ENCODE data around the gene SMAD3.

The SMAD3 gene

GRCh38 chr15:67135494-67135893 is 70.1 kb downstream of the SMAD3 start:
- no peak for TF ChIP-seq CTCF (conservative IDR thresholded peaks at IDR 0.05; ENCODE audit: low read depth)
- ChIA-PET CTCF (interaction anchor here (0.6 kb wide), 1 partner anchor 43 kb away, joined by 5 read pairs; no protein-coding TSS in a partner anchor), POLR2A (ENCODE audit: low non-redundant PET) (no interaction called here)
- no peak for DNase-seq (ENCODE audit: low spot score)
- H3K27ac ChIP-seq, result peak overlapping the region; percentile 61

- ChIA-PET CTCF (interaction anchor here (0.8 kb wide), 1 partner anchor 190 kb away, joined by 6 read pairs; no protein-coding TSS in a partner anchor), POLR2A (ENCODE audit: low non-redundant PET) (no interaction called here)
- TF ChIP-seq CTCF (conservative IDR thresholded peaks at IDR 0.05; ENCODE audit: low read depth), result no peak
- no peak for DNase-seq (ENCODE audit: low spot score)
- no peak overlapping the region for H3K27ac ChIP-seq
Observed at GRCh38 chr15:67136802-67137201, 71.4 kb downstream of the SMAD3 start.

GRCh38 chr15:67137319-67137718 is 71.9 kb downstream of the SMAD3 start:
- no peak overlapping the region for H3K27ac ChIP-seq
- no peak for DNase-seq (ENCODE audit: low spot score)
- CTCF ChIA-PET, result interaction anchor here (0.6 to 0.8 kb wide), 2 partner anchors 191 to 1092 kb away, joined by 6 read pairs; partner anchors contain the start of gene CLN6
- POLR2A ChIA-PET (ENCODE audit: low non-redundant PET), result no interaction called here
- TF ChIP-seq CTCF (conservative IDR thresholded peaks at IDR 0.05; ENCODE audit: low read depth), result no peak

- peak overlapping the region; percentile 69 for H3K27ac ChIP-seq
- POLR2A ChIA-PET (ENCODE audit: low non-redundant PET), result no interaction called here
- no peak for DNase-seq (ENCODE audit: low spot score)
- TF ChIP-seq CTCF (conservative IDR thresholded peaks at IDR 0.05; ENCODE audit: low read depth), result no peak
- CTCF ChIA-PET, result interaction anchor here (0.7 kb wide), 1 partner anchor 50 kb away, joined by 3 read pairs; no protein-coding TSS in a partner anchor
Observed at GRCh38 chr15:67137951-67138848, 72.8 kb downstream of the SMAD3 start.

GRCh38 chr15:67138891-67139855 is 73.8 kb downstream of the SMAD3 start:
- DNase-seq (ENCODE audit: low spot score), result no peak
- TF ChIP-seq CTCF (conservative IDR thresholded peaks at IDR 0.05; ENCODE audit: low read depth), result no peak
- no peak overlapping the region; the same call in 1 of the 2 replicates for H3K27ac ChIP-seq
- POLR2A ChIA-PET (ENCODE audit: low non-redundant PET), result no interaction called here
- CTCF ChIA-PET, result interaction anchor here (0.7 kb wide), 2 partner anchors 49 to 227 kb away, joined by 3 to 5 read pairs; no protein-coding TSS in a partner anchor
